ENCODE data around the gene DUSP1.

DUSP1 gene

GRCh38 chr5:172740428-172741205 lies 30.4 kb downstream of the DUSP1 start:
- Mint-ChIP-seq H3K36me3 (ENCODE audit: low read depth) (no peaks in the 10 kb centered on the region), H3K27ac (no peak overlapping the region), H3K4me3 (no peak overlapping the region), H3K27me3 (ENCODE audit: low read depth) (no peaks in the 10 kb centered on the region), H3K9me3 (no peaks in the 10 kb centered on the region), H3K4me1 (ENCODE audit: low read depth) (no peaks in the 10 kb centered on the region)
- DNase-seq (ENCODE audit: low spot score), result no peak

- no peak overlapping the region for H3K4me3 Mint-ChIP-seq
- H3K27me3 Mint-ChIP-seq (ENCODE audit: low read depth), result no peaks in the 10 kb centered on the region
- no peaks in the 10 kb centered on the region for H3K36me3 Mint-ChIP-seq (ENCODE audit: low read depth)
- no peaks in the 10 kb centered on the region for H3K4me1 Mint-ChIP-seq (ENCODE audit: low read depth)
- DNase-seq (ENCODE audit: low spot score), result no peak
- no peaks in the 10 kb centered on the region for H3K9me3 Mint-ChIP-seq
- no peak overlapping the region for H3K27ac Mint-ChIP-seq
Measured at GRCh38 chr5:172739375-172739774, 31.6 kb downstream of the DUSP1 start.

GRCh38 chr5:172736508-172737135 lies 34.4 kb downstream of the DUSP1 start:
- DNase-seq (ENCODE audit: low spot score), result no peak
- H3K4me3 Mint-ChIP-seq, result no peak overlapping the region
- no peaks in the 10 kb centered on the region for H3K27me3 Mint-ChIP-seq (ENCODE audit: low read depth)
- H3K9me3 Mint-ChIP-seq, result no peaks in the 10 kb centered on the region
- no peaks in the 10 kb centered on the region for H3K36me3 Mint-ChIP-seq (ENCODE audit: low read depth)
- no peaks in the 10 kb centered on the region for H3K4me1 Mint-ChIP-seq (ENCODE audit: low read depth)
- no peak overlapping the region for H3K27ac Mint-ChIP-seq

GRCh38 chr5:172735141-172735831 lies 35.7 kb downstream of the DUSP1 start:
- Mint-ChIP-seq H3K27ac (no peak overlapping the region), H3K4me3 (no peak overlapping the region), H3K9me3 (no peaks in the 10 kb centered on the region), H3K27me3 (ENCODE audit: low read depth) (no peaks in the 10 kb centered on the region), H3K36me3 (ENCODE audit: low read depth) (no peaks in the 10 kb centered on the region), H3K4me1 (ENCODE audit: low read depth) (no peaks in the 10 kb centered on the region)
- DNase-seq (ENCODE audit: low spot score), result no peak

GRCh38 chr5:172733974-172734346 lies 37.0 kb downstream of the DUSP1 start:
- H3K36me3 Mint-ChIP-seq (ENCODE audit: low read depth), result no peaks in the 10 kb centered on the region
- H3K27ac Mint-ChIP-seq, result no peak overlapping the region
- no peak for DNase-seq (ENCODE audit: low spot score)
- H3K4me3 Mint-ChIP-seq, result no peak overlapping the region
- no peaks in the 10 kb centered on the region for H3K9me3 Mint-ChIP-seq
- H3K4me1 Mint-ChIP-seq (ENCODE audit: low read depth), result no peaks in the 10 kb centered on the region
- no peaks in the 10 kb centered on the region for H3K27me3 Mint-ChIP-seq (ENCODE audit: low read depth)

GRCh38 chr5:172733131-172733973 lies 37.6 kb downstream of the DUSP1 start:
- Mint-ChIP-seq H3K36me3 (ENCODE audit: low read depth) (no peaks in the 10 kb centered on the region), H3K4me3 (no peak overlapping the region), H3K27ac (no peak overlapping the region), H3K4me1 (ENCODE audit: low read depth) (no peaks in the 10 kb centered on the region), H3K9me3 (no peaks in the 10 kb centered on the region), H3K27me3 (ENCODE audit: low read depth) (no peaks in the 10 kb centered on the region)
- no peak for DNase-seq (ENCODE audit: low spot score)

GRCh38 chr5:172732201-172732865 lies 38.7 kb downstream of the DUSP1 start:
- DNase-seq (ENCODE audit: low spot score), result no peak
- Mint-ChIP-seq H3K4me1 (ENCODE audit: low read depth) (no peaks in the 10 kb centered on the region), H3K27me3 (ENCODE audit: low read depth) (no peaks in the 10 kb centered on the region), H3K4me3 (no peak overlapping the region), H3K27ac (no peak overlapping the region), H3K36me3 (ENCODE audit: low read depth) (no peaks in the 10 kb centered on the region), H3K9me3 (no peaks in the 10 kb centered on the region)

GRCh38 chr5:172731680-172732074 lies 39.3 kb downstream of the DUSP1 start:
- no peak overlapping the region for H3K4me3 Mint-ChIP-seq
- H3K27ac Mint-ChIP-seq, result no peak overlapping the region
- H3K27me3 Mint-ChIP-seq (ENCODE audit: low read depth), result no peaks in the 10 kb centered on the region
- H3K9me3 Mint-ChIP-seq, result no peaks in the 10 kb centered on the region
- no peaks in the 10 kb centered on the region for H3K4me1 Mint-ChIP-seq (ENCODE audit: low read depth)
- DNase-seq (ENCODE audit: low spot score), result no peak
- no peaks in the 10 kb centered on the region for H3K36me3 Mint-ChIP-seq (ENCODE audit: low read depth)

GRCh38 chr5:172730981-172731679 lies 39.9 kb downstream of the DUSP1 start:
- H3K4me3 Mint-ChIP-seq, result no peak overlapping the region
- H3K9me3 Mint-ChIP-seq, result no peaks in the 10 kb centered on the region
- no peaks in the 10 kb centered on the region for H3K27me3 Mint-ChIP-seq (ENCODE audit: low read depth)
- no peak overlapping the region for H3K27ac Mint-ChIP-seq
- H3K36me3 Mint-ChIP-seq (ENCODE audit: low read depth), result no peaks in the 10 kb centered on the region
- no peak for DNase-seq (ENCODE audit: low spot score)
- H3K4me1 Mint-ChIP-seq (ENCODE audit: low read depth), result no peaks in the 10 kb centered on the region

- no peak overlapping the region for H3K4me3 Mint-ChIP-seq
- no peaks in the 10 kb centered on the region for H3K27me3 Mint-ChIP-seq (ENCODE audit: low read depth)
- no peaks in the 10 kb centered on the region for H3K9me3 Mint-ChIP-seq
- H3K4me1 Mint-ChIP-seq (ENCODE audit: low read depth), result no peaks in the 10 kb centered on the region
- H3K27ac Mint-ChIP-seq, result no peak overlapping the region
- DNase-seq (ENCODE audit: low spot score), result no peak
- H3K36me3 Mint-ChIP-seq (ENCODE audit: low read depth), result no peaks in the 10 kb centered on the region
Measured at GRCh38 chr5:172730222-172730621, 40.8 kb downstream of the DUSP1 start.

- Mint-ChIP-seq H3K27me3 (ENCODE audit: low read depth) (no peaks in the 10 kb centered on the region), H3K9me3 (no peaks in the 10 kb centered on the region), H3K27ac (no peak overlapping the region), H3K4me1 (ENCODE audit: low read depth) (no peaks in the 10 kb centered on the region), H3K36me3 (ENCODE audit: low read depth) (no peaks in the 10 kb centered on the region), H3K4me3 (no peak overlapping the region)
- DNase-seq (ENCODE audit: low spot score), result no peak
Measured at GRCh38 chr5:172729588-172729987, 41.4 kb downstream of the DUSP1 start.

- H3K27ac Mint-ChIP-seq, result no peak overlapping the region
Measured at GRCh38 chr5:172728481-172729241, 42.3 kb downstream of the DUSP1 start.

More at GRCh38 chr5:172728481-172729241, 42.3 kb downstream of the DUSP1 start:
- no peaks in the 10 kb centered on the region for H3K27me3 Mint-ChIP-seq (ENCODE audit: low read depth)
- H3K4me1 Mint-ChIP-seq (ENCODE audit: low read depth), result no peaks in the 10 kb centered on the region
- DNase-seq (ENCODE audit: low spot score), result no peak
- no peak overlapping the region for H3K4me3 Mint-ChIP-seq
- H3K36me3 Mint-ChIP-seq (ENCODE audit: low read depth), result no peaks in the 10 kb centered on the region
- H3K9me3 Mint-ChIP-seq, result no peaks in the 10 kb centered on the region
